Retinal pigment epithelial cell (primary cell): ENCODE data around the gene CXCR6.

ENCODE experiments used
- DNase-seq: peaks from one replicate; pipeline ENCODE4 v3.0.0-alpha.2; 2010; ENCODE audit warnings: low read depth
- H3K4me3 ChIP-seq: 2 replicates; pipeline ENCODE4 v1.5.1; 2011; ENCODE audit warnings: mild to moderate bottlenecking, low read length, control low read depth, moderate library complexity
- CTCF ChIP-seq: conservative IDR thresholded peaks from 2 replicates; pipeline ENCODE4 v1.5.1; 2011; ENCODE audit warnings: low read depth, low read length, control low read depth, inconsistent platforms

The CXCR6 gene

GRCh38 chr3:45975686-45976085 lies 32.4 kb downstream of the CXCR6 start:
- no peak for DNase-seq
- TF ChIP-seq CTCF = no peak
- no peak overlapping the region for H3K4me3 ChIP-seq

DNA sequence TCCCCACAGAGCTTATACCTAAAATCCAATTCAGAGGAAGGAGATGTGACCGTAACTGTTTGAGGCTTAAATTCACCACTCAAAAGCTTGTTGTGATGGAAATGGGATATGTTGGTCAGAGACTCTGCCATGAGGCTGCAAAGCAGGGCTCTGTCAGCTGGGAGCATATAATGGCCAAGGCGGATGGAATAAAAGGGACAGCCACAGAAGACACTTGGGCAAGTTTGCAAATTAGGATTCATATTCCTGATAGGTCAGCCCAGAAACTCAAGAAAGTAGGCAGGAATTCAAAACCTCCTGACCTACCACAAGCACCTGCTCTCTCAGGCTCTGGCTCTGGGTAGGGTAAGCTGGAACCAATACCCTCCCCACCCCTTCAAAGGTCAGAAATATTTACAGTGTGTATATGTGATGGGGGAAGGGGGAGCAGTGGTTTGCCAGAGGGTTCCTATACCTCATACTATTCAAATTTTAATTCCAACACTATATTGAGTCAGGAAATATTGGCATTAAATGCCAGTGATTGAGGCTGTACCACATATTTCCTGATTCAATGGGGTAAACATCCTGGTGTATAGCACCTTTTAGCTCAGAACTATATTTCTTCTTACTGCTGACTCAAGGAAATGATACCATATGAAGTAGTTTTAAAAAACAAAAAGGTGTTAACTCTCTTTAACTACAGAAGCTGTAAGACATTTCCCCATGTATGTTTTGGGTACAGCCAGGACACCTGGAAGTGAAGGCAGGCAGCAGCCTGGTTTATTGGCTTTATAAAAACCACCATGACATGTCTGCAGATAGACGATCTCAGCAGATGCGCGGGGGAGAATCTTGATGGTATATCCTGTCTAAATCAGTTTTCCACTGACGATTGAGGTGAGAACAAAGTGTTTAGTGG lies 33.2 kb downstream of the CXCR6 start:
- no peak for TF ChIP-seq CTCF
- H3K4me3 ChIP-seq = no peak overlapping the region
- DNase-seq = no peak

DNA sequence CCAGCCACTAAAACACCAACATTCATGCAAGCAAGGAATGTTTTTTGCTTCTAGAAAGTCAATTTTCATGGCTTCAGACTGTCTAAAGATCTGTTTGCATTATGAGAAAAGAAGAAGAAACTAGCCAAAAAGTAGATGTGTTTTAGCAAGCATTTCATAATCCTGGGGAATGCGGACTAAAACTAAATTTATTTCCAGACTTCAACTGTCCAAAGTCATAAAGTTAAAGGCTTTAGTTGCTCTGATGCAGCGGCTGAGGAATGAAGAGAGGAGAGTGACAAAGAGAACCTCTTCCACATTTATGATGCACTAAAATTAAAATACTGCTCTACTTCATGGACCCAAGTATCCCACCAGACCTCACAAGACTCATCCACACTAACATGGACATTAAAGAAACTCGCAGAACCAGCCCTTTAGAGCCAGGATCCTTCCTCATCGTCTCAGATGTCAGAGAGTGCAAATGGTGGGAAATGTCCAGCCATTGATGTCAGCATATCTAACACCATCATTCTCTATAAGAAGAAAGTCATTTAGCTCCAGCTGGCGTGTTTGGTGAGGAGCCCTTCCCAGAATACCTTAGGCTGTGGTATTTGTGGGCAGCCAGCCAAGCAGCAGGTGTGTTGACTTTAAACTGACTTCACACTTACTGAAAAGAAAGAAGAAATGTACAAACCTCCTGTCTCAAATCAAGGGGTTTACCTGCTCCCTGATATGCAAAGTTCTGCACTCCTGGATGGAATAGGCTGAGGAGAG lies 34.9 kb downstream of the CXCR6 start:
- no peak for DNase-seq
- no peak overlapping the region for H3K4me3 ChIP-seq
- no peak for TF ChIP-seq CTCF

GRCh38 chr3:45979378-45979777 lies 36.1 kb downstream of the CXCR6 start:
- no peak for TF ChIP-seq CTCF
- no peak for DNase-seq
- no peak overlapping the region for H3K4me3 ChIP-seq

GRCh38 chr3:45980229-45980813 lies 37.1 kb downstream of the CXCR6 start:
- DNase-seq = no peak
- no peak for TF ChIP-seq CTCF
- no peak overlapping the region for H3K4me3 ChIP-seq

GRCh38 chr3:45980819-45981218 lies 37.6 kb downstream of the CXCR6 start:
- H3K4me3 ChIP-seq = no peak overlapping the region
- no peak for TF ChIP-seq CTCF
- DNase-seq = no peak
